HUDEP-2 (cell line): ENCODE results near the gene L3MBTL1.
"Not testable (repeated sequence)": the region's sequence is repeated elsewhere in the genome, so short reads cannot be mapped to it uniquely, and the experiment has no call there.

Experiments used
- DNase-seq, 76 experiments: peaks; one replicate each; lab custom pipeline; 2025; ENCODE audit not compliant: unreplicated experiment in 76 of 76; lab: John Stamatoyannopoulos, UW

The L3MBTL1 gene

DNA sequence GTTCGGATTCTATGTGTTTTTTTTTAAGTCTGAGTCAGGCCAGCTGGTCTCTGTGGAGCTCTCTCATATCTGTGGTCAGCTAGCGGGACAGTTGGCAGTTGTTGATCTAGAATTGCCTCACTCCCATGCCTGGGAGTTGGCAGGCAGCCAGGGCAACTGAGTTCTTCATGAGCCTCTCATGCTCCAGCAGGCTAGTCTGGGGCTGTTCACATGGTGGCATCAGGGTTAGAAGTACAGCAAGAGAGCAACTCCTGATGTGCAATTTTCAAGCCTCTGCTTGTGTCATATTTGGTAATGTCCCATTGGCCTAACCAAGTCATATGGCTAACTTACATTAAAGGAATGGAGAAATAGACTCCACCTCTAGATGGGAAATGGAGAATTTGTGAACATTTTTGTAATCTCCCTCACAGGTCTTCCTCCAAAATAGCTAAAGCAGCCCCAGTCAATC is 76.5 kb downstream of the L3MBTL1 start:
- DNase-seq: peak in 74 of 76 experiments; percentile 7 to 92 (median 80)

DNA sequence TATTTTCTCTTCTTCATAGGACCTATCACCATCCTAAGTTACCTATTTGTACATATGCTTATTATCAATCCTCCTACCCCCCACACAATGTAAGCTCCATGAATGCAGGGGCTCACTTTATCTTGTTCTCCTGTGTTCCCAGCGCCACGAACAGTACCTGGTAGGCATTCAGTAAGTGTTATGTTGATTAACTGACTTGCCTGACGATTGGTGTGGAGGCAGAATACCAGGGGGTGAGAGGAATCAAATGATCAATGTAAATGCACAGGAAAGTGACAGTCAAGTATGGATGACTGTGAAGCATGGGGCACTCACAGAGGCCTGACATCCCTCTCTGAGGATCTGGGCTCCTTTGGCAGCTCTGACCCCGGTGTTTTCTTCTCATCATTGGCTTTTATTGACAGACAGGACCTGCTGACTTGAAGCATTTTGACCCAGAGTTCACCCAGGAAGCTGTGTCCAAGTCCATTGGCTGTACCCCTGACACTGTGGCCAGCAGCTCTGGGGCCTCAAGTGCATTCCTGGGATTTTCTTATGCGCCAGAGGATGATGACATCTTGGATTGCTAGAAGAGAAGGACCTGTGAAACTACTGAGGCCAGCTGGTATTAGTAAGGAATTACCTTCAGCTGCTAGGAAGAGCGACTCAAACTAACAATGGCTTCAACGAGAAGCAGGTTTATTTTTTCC is 77.1 kb downstream of the L3MBTL1 start:
- no peak for DNase-seq

GRCh38 chr20:43586641-43587040 is 79.1 kb downstream of the L3MBTL1 start:
- DNase-seq: no peak

- DNase-seq: not testable (repeated sequence)
Observed at GRCh38 chr20:43588526-43588925, 81.0 kb downstream of the L3MBTL1 start.

DNA sequence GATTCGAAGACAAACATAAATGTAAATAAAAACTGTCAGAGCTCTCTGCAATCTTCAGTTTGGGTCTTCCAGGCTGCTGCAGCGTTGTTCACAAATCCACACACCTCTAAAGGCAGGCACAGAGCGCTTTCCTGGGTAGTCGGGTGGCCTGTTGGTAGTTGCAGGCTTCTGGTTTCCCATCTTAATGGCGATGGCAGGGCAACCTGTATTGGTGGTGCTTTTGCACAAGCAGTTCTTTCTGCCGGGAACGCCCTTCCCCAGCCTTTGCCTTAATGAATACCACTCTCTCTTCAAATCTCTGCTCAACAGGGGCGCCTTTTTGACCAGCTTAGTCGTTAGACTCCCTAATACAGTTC is 82.5 kb downstream of the L3MBTL1 start:
- DNase-seq: peak in 1 of 76 experiments; percentile 33

DNA sequence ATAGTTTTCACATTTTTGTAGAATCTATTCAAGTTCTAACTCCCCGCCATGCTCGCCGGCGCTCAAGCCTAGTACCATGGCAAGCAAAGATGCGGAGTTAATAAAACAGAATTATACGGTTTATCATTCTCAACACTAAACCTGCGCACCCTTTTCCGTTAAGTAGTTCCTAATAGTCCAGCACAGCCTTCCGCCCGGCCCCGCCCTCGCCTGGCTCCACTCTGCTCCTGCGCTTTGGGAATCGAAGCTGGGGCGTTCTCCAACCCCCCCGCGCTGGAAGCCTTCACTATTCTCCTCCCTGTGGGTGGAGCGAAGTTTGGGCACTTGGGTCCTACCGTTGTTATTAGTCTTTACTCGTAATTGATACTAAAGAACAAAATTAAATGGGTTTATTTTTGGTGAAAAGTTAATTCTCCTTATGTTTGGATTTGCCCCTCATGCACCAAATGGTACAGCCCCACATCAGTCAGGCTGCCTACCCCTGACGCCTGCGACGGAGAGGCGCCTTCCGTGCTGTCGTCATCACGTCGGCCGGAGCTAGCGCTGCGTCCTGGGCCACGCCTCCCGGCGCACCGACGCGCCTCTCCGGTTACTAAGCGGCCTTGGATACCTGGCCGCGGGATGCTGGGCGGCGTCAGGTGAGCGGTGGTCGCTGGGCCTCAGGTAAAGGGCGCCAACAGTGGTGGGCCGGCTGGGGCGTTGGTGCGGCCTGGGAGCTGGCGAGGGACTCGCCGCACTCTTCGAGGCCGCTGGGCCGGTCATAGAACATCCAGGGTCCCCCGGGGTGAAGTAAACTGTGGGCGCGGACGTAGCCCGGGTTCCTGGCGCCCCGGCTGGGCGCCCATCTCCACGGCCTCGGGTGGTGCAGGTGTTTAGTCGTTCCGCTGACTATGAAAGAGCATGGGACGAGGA is 83.2 kb downstream of the L3MBTL1 start, which contains the start of gene IFT52:
TSS of gene IFT52 (plus strand) at position 546 of the 912 bp plus-strand sequence. CDS start 3,762 bp downstream, outside the sequence.
- DNase-seq: peak in 74 of 76 experiments; percentile 22 to 95 (median 83)
